Endothelial cell of umbilical vein (primary cell): Measurements from ENCODE around the gene MYLIP.

Source experiments
- CTCF ChIP-seq, 2 donors: IDR thresholded peaks; 1 replicate in 1 of 2; 2 replicates in 1 of 2; pipeline ENCODE4 v1.5.1; 2011; ENCODE audit warnings: low read length in 2 of 2, mild to moderate bottlenecking in 2 of 2, moderate library complexity in 2 of 2, control low read depth in 1 of 2, inconsistent platforms in 1 of 2, low read depth in 1 of 2; ENCODE audit not compliant: insufficient read depth in 1 of 2; ENCODE audit errors: extremely low read depth in 1 of 2
- EZH2 ChIP-seq: IDR thresholded peaks from 2 replicates; pipeline ENCODE4 v1.6.1; 2012; ENCODE audit warnings: borderline replicate concordance, low read depth, mild to moderate bottlenecking, moderate library complexity, low read length, inconsistent platforms; ENCODE audit not compliant: severe bottlenecking
- MYC ChIP-seq: IDR thresholded peaks from one replicate; pipeline ENCODE4 v1.6.1; 2011; ENCODE audit warnings: mild to moderate bottlenecking, low read depth, low read length
- POLR2A ChIP-seq: IDR thresholded peaks from 2 replicates; pipeline ENCODE4 v1.6.1; 2012; ENCODE audit warnings: low read depth, mild to moderate bottlenecking, control low read depth, low read length
- POLR2AphosphoS5 ChIP-seq: IDR thresholded peaks from 2 replicates; pipeline ENCODE4 v1.6.1; 2012; ENCODE audit warnings: low read depth, mild to moderate bottlenecking, control low read depth, low read length, moderate library complexity; ENCODE audit not compliant: insufficient read depth

GRCh38 chr6:16088409-16088808 lies 40.5 kb upstream of the MYLIP start:
- no peak for TF ChIP-seq CTCF (IDR thresholded peaks at IDR 0.05; ENCODE audit: extremely low read depth in 1 of 2, insufficient read depth in 1 of 2, low read depth in 1 of 2, low read length in 2 of 2)
- TF ChIP-seq POLR2A = no peak
- no peak for TF ChIP-seq POLR2AphosphoS5
- no peak for TF ChIP-seq EZH2
- TF ChIP-seq MYC = no peak
